NT2/D1 (cell line): ENCODE data around the gene NPL.

Source experiments
- DNase-seq: peaks from one replicate; pipeline ENCODE4 v3.0.0-alpha.2; 2011; ENCODE audit warnings: low read depth, low spot score
- H3K27me3 ChIP-seq: 2 replicates; pipeline ENCODE4 v1.6.0; 2011; ENCODE audit warnings: mild to moderate bottlenecking; ENCODE audit not compliant: insufficient read length, insufficient read depth
- H3K36me3 ChIP-seq: 2 replicates; pipeline ENCODE4 v1.6.1; 2011; ENCODE audit warnings: mild to moderate bottlenecking, low read length, mixed read lengths; ENCODE audit not compliant: insufficient read depth, insufficient read length
- H3K4me1 ChIP-seq: 2 replicates; pipeline ENCODE4 v1.5.1; 2011; ENCODE audit not compliant: insufficient read depth, insufficient read length
- H3K4me3 ChIP-seq: 2 replicates; pipeline ENCODE4 v1.5.1; 2011; ENCODE audit warnings: low read depth; ENCODE audit not compliant: insufficient read length
- H3K9ac ChIP-seq: 2 replicates; pipeline ENCODE4 v1.6.0; 2011; ENCODE audit warnings: low read depth; ENCODE audit not compliant: insufficient read length
- H3K9me3 ChIP-seq: 2 replicates; pipeline ENCODE4 v1.5.1; 2011; ENCODE audit warnings: mild to moderate bottlenecking, low read length; ENCODE audit not compliant: insufficient read depth
- SUZ12 ChIP-seq: IDR thresholded peaks from 2 replicates; pipeline ENCODE4 v1.6.1; 2011; ENCODE audit not compliant: insufficient read length, insufficient read depth; ENCODE audit errors: extremely low read depth
- YY1 ChIP-seq: IDR thresholded peaks from 2 replicates; pipeline ENCODE4 v1.6.1; 2011; ENCODE audit not compliant: insufficient read length, insufficient read depth
- ZNF274 ChIP-seq: IDR thresholded peaks from 2 replicates; pipeline ENCODE4 v1.6.1; 2011; ENCODE audit warnings: mild to moderate bottlenecking, low read depth, low read length

NPL gene

GRCh38 chr1:182857212-182857611, 67.6 kb downstream of the NPL start:
- peaks cover 99% of the 10 kb centered on the region for H3K36me3 ChIP-seq
- TF ChIP-seq YY1 (no peak), SUZ12 (no peak), ZNF274 (no peak)

DNA sequence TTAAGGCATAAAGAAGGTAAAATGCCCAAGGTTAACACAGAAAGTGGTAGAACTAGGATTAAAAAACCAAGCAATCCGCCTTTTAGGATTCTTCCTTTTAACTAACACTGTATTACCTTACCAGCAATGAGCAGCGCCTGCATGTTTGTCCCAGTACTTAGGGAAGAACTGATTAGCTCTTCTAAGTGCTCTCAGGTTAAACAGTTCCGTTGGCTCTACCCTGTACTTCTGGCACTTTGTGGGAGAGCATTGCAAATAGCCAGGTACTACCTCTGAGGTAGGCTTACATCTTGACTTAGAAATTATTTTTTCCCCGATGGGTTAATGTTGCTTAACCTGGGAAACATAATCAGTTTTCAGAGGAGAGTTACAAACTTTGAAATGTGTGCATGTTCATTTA, 71.1 kb downstream of the NPL start:
- TF ChIP-seq SUZ12 (no peak), YY1 (no peak), ZNF274 (no peak)
- Histone ChIP-seq H3K27me3 (no peaks in the 10 kb centered on the region), H3K9ac (no peak overlapping the region), H3K4me3 (no peak overlapping the region), H3K36me3 (peaks cover 100% of the 10 kb centered on the region), H3K4me1 (no peaks in the 10 kb centered on the region), H3K9me3 (no peaks in the 10 kb centered on the region)
- no peak for DNase-seq

More at GRCh38 chr1:182857212-182857611, 67.6 kb downstream of the NPL start:
- Histone ChIP-seq H3K4me3 (no peak overlapping the region), H3K4me1 (no peaks in the 10 kb centered on the region), H3K9me3 (no peaks in the 10 kb centered on the region), H3K9ac (no peak overlapping the region), H3K27me3 (no peaks in the 10 kb centered on the region)
- DNase-seq, result no peak

DNA sequence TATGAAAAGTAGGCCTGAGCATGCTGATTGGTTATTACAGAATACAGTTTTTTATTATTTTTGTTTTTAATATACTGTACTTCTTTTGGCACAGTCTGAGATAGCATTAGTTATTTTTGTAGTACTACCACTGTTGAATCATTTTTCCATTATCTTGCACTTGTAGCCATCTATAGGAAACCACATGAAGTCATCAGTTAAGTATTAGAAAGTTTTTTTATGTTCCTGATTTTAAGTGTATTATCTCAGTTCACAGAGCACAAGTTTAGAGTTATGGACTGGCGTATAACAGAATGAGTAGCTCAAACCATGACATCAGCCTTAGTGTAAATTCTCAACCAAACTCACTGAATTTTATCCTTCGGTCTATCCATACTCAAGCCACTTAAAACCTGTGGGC, 72.4 kb downstream of the NPL start:
- DNase-seq, result no peak
- no peak overlapping the region for H3K4me3 ChIP-seq
- no peaks in the 10 kb centered on the region for H3K9me3 ChIP-seq
- no peaks in the 10 kb centered on the region for H3K27me3 ChIP-seq
- H3K9ac ChIP-seq, result no peak overlapping the region
- H3K4me1 ChIP-seq, result no peaks in the 10 kb centered on the region
- peaks cover 100% of the 10 kb centered on the region for H3K36me3 ChIP-seq
- TF ChIP-seq ZNF274, result no peak
- no peak for TF ChIP-seq YY1
- no peak for TF ChIP-seq SUZ12

- Histone ChIP-seq H3K27me3 (no peaks in the 10 kb centered on the region), H3K9ac (no peak overlapping the region), H3K36me3 (peaks cover 100% of the 10 kb centered on the region), H3K4me1 (no peaks in the 10 kb centered on the region), H3K4me3 (no peak overlapping the region), H3K9me3 (no peaks in the 10 kb centered on the region)
- TF ChIP-seq SUZ12, result no peak
- no peak for TF ChIP-seq YY1
- TF ChIP-seq ZNF274, result no peak
- no peak for DNase-seq
Observed at GRCh38 chr1:182862827-182863226, 73.3 kb downstream of the NPL start.

DNA sequence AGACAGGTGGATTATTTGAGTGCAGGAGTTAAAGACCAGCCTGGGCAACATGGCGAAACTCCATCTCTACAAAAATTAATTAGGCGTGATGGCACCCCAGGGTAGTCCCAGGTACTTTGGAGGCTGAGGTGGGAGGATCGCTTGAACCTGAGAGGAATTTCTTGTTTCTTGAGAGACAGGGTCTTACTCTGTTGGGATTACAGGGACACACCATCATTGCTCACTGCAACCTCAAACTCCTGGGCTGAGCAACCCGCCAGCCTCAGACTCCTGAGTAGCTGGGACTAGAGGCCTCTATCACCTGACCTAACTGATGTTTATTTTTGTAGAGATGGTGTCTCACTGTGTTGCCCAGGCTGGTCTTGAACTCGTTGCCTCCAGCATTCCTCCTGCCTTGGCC, 74.4 kb downstream of the NPL start:
- TF ChIP-seq ZNF274, result no peak
- TF ChIP-seq YY1, result no peak
- no peak for TF ChIP-seq SUZ12
- Histone ChIP-seq H3K36me3 (peaks cover 100% of the 10 kb centered on the region), H3K4me3 (no peak overlapping the region), H3K27me3 (no peaks in the 10 kb centered on the region), H3K4me1 (no peaks in the 10 kb centered on the region), H3K9me3 (no peaks in the 10 kb centered on the region), H3K9ac (no peak overlapping the region)
- DNase-seq, result no peak

- H3K27me3 ChIP-seq, result no peaks in the 10 kb centered on the region
- no peak for DNase-seq
- H3K4me1 ChIP-seq, result no peaks in the 10 kb centered on the region
- H3K9ac ChIP-seq, result no peak overlapping the region
- no peak overlapping the region for H3K4me3 ChIP-seq
- peaks cover 100% of the 10 kb centered on the region for H3K36me3 ChIP-seq
- TF ChIP-seq SUZ12 (no peak), YY1 (no peak), ZNF274 (no peak)
- H3K9me3 ChIP-seq, result no peaks in the 10 kb centered on the region
Observed at GRCh38 chr1:182867861-182868260, 78.3 kb downstream of the NPL start.

GRCh38 chr1:182869241-182869666, 79.7 kb downstream of the NPL start:
- H3K4me1 ChIP-seq, result no peaks in the 10 kb centered on the region
- peaks cover 100% of the 10 kb centered on the region for H3K36me3 ChIP-seq
- no peak for DNase-seq
- no peaks in the 10 kb centered on the region for H3K27me3 ChIP-seq
- H3K4me3 ChIP-seq, result no peak overlapping the region
- H3K9me3 ChIP-seq, result no peaks in the 10 kb centered on the region
- TF ChIP-seq ZNF274 (no peak), SUZ12 (no peak), YY1 (no peak)
- H3K9ac ChIP-seq, result no peak overlapping the region

DNA sequence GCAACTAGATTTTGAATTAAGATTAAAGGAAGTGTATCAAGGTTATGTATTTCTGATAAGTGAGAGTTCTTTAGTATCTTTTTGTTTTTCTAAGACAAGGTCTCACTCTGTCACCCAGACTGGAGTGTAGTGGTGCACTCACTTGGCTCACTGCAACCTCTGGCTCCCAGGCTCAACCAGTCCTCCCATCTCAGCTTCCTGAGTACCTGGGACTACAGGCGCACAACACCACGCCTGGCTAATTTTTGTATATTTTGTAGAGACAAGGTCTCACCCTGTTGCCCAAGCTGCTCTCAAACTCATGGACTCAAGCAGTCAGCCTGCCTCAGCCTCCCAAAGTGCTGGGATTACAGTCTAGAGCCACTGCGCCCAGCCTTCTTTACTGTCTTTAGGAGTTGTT, 83.3 kb downstream of the NPL start:
- Histone ChIP-seq H3K4me1 (no peaks in the 10 kb centered on the region), H3K4me3 (no peak overlapping the region), H3K36me3 (peaks cover 100% of the 10 kb centered on the region), H3K9me3 (no peaks in the 10 kb centered on the region), H3K9ac (no peak overlapping the region), H3K27me3 (no peaks in the 10 kb centered on the region)
- no peak for DNase-seq
- TF ChIP-seq SUZ12 (no peak), YY1 (no peak), ZNF274 (no peak)
